Measurements from ENCODE around the gene PDCD1. TPM values are rescaled to one million over a fixed set of nuclear protein-coding genes. Genes with fewer than 3 reads are reported as not detected.

The PDCD1 gene
- total and polyA plus RNA-seq, 2 donors (not counting 1 experiment from before 2014, with no cell fraction given) = 0.28 to 1.3 TPM

DNA sequence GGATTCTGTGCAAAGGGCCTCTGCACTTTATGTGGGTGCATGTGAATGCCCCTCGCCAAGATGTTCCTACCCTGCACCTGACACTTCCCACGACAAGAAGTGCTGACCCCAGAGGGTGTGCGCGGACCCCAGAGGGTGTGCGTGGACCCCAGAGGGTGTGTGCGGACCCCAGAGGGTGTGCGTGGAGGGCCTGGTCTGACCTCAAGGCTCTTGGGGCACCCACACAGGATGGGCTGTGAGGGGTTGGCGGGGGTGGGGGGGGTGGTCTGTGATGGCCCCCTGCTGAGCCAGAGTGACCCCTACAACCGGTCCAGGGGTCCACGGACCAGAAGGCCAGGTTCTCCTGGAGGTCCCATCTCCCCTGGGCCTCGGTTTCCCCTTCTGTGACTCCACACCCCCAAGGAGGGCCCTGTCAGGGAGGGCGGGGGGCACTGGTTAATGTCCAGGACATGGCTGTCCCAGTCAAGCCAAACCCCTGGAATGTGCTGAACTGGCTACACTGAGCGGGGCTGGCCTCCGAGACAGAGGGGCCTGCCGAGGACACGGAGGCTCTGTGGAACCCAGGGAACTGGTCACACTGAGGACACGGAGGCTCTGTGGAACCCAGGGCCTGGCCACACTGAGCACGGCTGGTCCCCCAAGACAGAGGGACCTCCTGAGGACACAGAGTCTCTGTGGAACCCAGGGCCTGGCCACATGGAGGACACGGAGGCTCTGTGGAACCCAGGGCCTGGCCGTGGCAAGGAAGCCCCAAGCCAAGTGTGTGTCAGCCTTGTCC is 46.6 kb downstream of the PDCD1 start:
- ChIA-PET CTCF (no interaction called here), POLR2A (interaction anchor here (0.5 kb wide), 1 partner anchor 25 kb away, joined by 4 read pairs; no protein-coding TSS in a partner anchor)
- Histone ChIP-seq H3K4me2 (replicated peaks; ENCODE audit: low read depth, low read length, poor library complexity, severe bottlenecking) (no peak overlapping the region), H3K4me3 (ENCODE audit: control extremely low read depth in 1 of 5, extremely low read depth in 1 of 5, insufficient read depth in 1 of 5, low read depth in 2 of 5, low read length in 4 of 5) (no peak overlapping the region), H3K4me1 (ENCODE audit: control insufficient read depth in 2 of 2, insufficient read depth in 2 of 2, low read length in 2 of 2) (peaks cover 6% of the 10 kb centered on the region in 2 donors), H3K27me3 (replicated peaks in 1 of 4; ENCODE audit: control extremely low read depth in 1 of 4, control insufficient read depth in 3 of 4, insufficient read depth in 4 of 4, low read length in 3 of 4) (peaks cover 0 to 3% (median 0%) of the 10 kb centered on the region in 4 experiments), H3K27ac (ENCODE audit: low read length in 2 of 2) (no peak overlapping the region), H4K20me1 (ENCODE audit: control insufficient read depth, insufficient read depth, low read length, poor library complexity, severe bottlenecking) (no peaks in the 10 kb centered on the region), H2AFZ (ENCODE audit: insufficient read depth, low read depth, low read length, poor library complexity, severe bottlenecking) (no peak overlapping the region), H3K79me2 (ENCODE audit: control insufficient read depth, insufficient read depth, low read length) (no peaks in the 10 kb centered on the region), H3K9ac (ENCODE audit: low read length) (no peak overlapping the region), H3K36me3 (replicated peaks in 1 of 2; ENCODE audit: control extremely low read depth in 1 of 2, control insufficient read depth in 1 of 2, extremely low read depth in 1 of 2, insufficient read depth in 2 of 2, low read length in 1 of 2) (no peaks in the 10 kb centered on the region), H3K9me3 (ENCODE audit: control extremely low read depth in 1 of 3, control insufficient read depth in 2 of 3, insufficient read depth in 1 of 3, low read length in 2 of 3) (no peaks in the 10 kb centered on the region)
- no peak for ATAC-seq (ENCODE audit: low read depth)
- Mint-ChIP-seq H3K27me3 (peaks cover 10% of the 10 kb centered on the region), H3K4me3 (no peak overlapping the region), H3K27ac (no peak overlapping the region), H3K4me1 (peaks cover 15% of the 10 kb centered on the region), H3K9me3 (ENCODE audit: insufficient read depth) (no peaks in the 10 kb centered on the region)
- no peak for TF ChIP-seq EZH2 (IDR thresholded peaks at IDR 0.05; ENCODE audit: borderline replicate concordance, insufficient read depth, low read depth, low read length, poor library complexity, severe bottlenecking)
- TF ChIP-seq, protein P1, sequence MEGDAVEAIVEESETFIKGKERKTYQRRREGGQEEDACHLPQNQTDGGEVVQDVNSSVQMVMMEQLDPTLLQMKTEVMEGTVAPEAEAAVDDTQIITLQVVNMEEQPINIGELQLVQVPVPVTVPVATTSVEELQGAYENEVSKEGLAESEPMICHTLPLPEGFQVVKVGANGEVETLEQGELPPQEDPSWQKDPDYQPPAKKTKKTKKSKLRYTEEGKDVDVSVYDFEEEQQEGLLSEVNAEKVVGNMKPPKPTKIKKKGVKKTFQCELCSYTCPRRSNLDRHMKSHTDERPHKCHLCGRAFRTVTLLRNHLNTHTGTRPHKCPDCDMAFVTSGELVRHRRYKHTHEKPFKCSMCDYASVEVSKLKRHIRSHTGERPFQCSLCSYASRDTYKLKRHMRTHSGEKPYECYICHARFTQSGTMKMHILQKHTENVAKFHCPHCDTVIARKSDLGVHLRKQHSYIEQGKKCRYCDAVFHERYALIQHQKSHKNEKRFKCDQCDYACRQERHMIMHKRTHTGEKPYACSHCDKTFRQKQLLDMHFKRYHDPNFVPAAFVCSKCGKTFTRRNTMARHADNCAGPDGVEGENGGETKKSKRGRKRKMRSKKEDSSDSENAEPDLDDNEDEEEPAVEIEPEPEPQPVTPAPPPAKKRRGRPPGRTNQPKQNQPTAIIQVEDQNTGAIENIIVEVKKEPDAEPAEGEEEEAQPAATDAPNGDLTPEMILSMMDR (IDR thresholded peaks at IDR 0.05) = no peak
- DNase-seq = no peak
- intact Hi-C loops (cut with micrococcal nuclease) = no loop called here
- 87% methylated on average over 17 of the region's 20 CpGs for WGBS (ENCODE audit: insufficient coverage)

DNA sequence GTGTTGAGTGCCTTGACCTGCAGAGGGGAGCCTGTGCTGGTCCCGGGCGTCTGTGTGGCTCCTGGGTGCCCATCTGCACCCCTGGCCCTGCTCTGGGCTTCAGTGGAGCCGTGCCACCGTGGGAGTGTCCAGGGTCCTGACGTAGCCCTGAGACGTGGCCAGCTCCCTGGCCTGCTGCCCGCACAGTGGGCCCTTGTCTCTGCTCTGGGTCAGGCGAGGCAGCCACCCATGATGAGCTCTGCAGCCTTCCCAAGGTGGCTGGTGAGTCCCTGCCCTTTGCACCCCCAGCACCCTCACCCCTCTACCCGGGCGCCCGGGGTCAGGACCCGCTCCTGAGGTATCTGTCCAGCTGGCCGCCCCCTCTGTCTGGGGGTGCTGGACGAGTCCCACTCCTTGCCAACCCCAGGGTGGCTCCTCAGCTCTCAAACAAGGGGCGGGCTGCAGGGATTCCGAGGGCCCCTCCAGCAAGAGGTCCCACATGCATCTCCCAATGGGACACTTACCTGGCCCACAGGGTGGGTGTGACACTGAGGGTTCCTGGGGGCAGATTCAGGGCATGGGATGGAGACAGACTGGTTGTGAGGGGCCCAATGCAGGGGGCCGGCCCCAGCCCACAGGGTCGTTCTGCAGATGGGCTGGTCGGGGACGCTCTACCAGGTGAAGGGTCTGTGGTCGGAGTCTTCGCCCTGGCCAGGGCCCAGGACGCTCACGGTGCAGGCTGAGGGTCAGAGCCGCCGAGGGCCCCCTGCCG is 47.3 kb downstream of the PDCD1 start:
- H3K9me3 Mint-ChIP-seq (ENCODE audit: insufficient read depth) = no peaks in the 10 kb centered on the region
- Histone ChIP-seq H2AFZ (ENCODE audit: insufficient read depth, low read depth, low read length, poor library complexity, severe bottlenecking) (no peak overlapping the region), H3K36me3 (replicated peaks in 1 of 2; ENCODE audit: control extremely low read depth in 1 of 2, control insufficient read depth in 1 of 2, extremely low read depth in 1 of 2, insufficient read depth in 2 of 2, low read length in 1 of 2) (no peaks in the 10 kb centered on the region), H3K4me2 (replicated peaks; ENCODE audit: low read depth, low read length, poor library complexity, severe bottlenecking) (no peak overlapping the region), H3K27me3 (replicated peaks in 1 of 4; ENCODE audit: control extremely low read depth in 1 of 4, control insufficient read depth in 3 of 4, insufficient read depth in 4 of 4, low read length in 3 of 4) (no peaks in the 10 kb centered on the region), H3K27ac (ENCODE audit: low read length in 2 of 2) (no peak overlapping the region), H3K4me3 (ENCODE audit: control extremely low read depth in 1 of 5, extremely low read depth in 1 of 5, insufficient read depth in 1 of 5, low read depth in 2 of 5, low read length in 4 of 5) (no peak overlapping the region), H4K20me1 (ENCODE audit: control insufficient read depth, insufficient read depth, low read length, poor library complexity, severe bottlenecking) (no peaks in the 10 kb centered on the region), H3K9me3 (ENCODE audit: control extremely low read depth in 1 of 3, control insufficient read depth in 2 of 3, insufficient read depth in 1 of 3, low read length in 2 of 3) (no peaks in the 10 kb centered on the region), H3K9ac (ENCODE audit: low read length) (no peak overlapping the region), H3K4me1 (ENCODE audit: control insufficient read depth in 2 of 2, insufficient read depth in 2 of 2, low read length in 2 of 2) (peaks cover 4 to 5% of the 10 kb centered on the region in 2 donors), H3K79me2 (ENCODE audit: control insufficient read depth, insufficient read depth, low read length) (no peaks in the 10 kb centered on the region)
- intact Hi-C loops (cut with micrococcal nuclease) = no loop called here
- DNase-seq = no peak
- TF ChIP-seq EZH2 (IDR thresholded peaks at IDR 0.05; ENCODE audit: borderline replicate concordance, insufficient read depth, low read depth, low read length, poor library complexity, severe bottlenecking) = no peak
- TF ChIP-seq, protein P1 (IDR thresholded peaks at IDR 0.05) = no peak
- H3K4me3 Mint-ChIP-seq = no peak overlapping the region
- peaks cover 10% of the 10 kb centered on the region for H3K27me3 Mint-ChIP-seq
- 95% methylated on average over 25 of the region's 27 CpGs for WGBS (ENCODE audit: insufficient coverage)
- ATAC-seq (ENCODE audit: low read depth) = no peak
- ChIA-PET POLR2A (no interaction called here), CTCF (no interaction called here)
- H3K27ac Mint-ChIP-seq = peak overlapping the region; percentile 50
- H3K4me1 Mint-ChIP-seq = peaks cover 15% of the 10 kb centered on the region
